ENCODE results near the gene SLC17A9. TPM values are rescaled to one million over a fixed set of nuclear protein-coding genes. Genes with fewer than 3 reads are reported as not detected.

Gene SLC17A9
- total RNA-seq, 1 experiment from 2014 or later: not detected

GRCh38 chr20:63004607-63005364 lies 52.3 kb downstream of the SLC17A9 start:
- Histone ChIP-seq H3K36me3 (ENCODE audit: low read depth, low read length) (no peaks in the 10 kb centered on the region), H3F3A (ENCODE audit: low read length, unreplicated experiment) (no peaks in the 10 kb centered on the region), H3K27me3 (ENCODE audit: low read length) (peaks cover 39% of the 10 kb centered on the region), H3K4me3 (ENCODE audit: low read length) (no peak overlapping the region), H3K79me2 (ENCODE audit: low read length) (no peaks in the 10 kb centered on the region), H2AFZ (ENCODE audit: low read length) (no peak overlapping the region), H3K4me1 (ENCODE audit: insufficient read depth, low read length) (peaks cover 15% of the 10 kb centered on the region), H3K27ac (ENCODE audit: low read length) (no peak overlapping the region), H3K4me2 (ENCODE audit: low read length) (no peak overlapping the region), H3K9me3 (ENCODE audit: low read length) (no peaks in the 10 kb centered on the region), H3K9ac (ENCODE audit: low read length) (no peak overlapping the region), H4K20me1 (ENCODE audit: low read length) (no peaks in the 10 kb centered on the region), H3K9me2 (replicated peaks; ENCODE audit: low read length) (no peaks in the 10 kb centered on the region)
- intact Hi-C loops (cut with micrococcal nuclease): no loop called here
- ChIA-PET CTCF (no interaction called here), POLR2A (ENCODE audit: unreplicated experiment) (interaction anchor here (0.6 kb wide), 1 partner anchor 50 kb away, joined by 3 read pairs; no protein-coding TSS in a partner anchor)
- BruUV-seq (replicated peaks): no TSS peak
- no peak for ATAC-seq
- TF ChIP-seq EZH2 (IDR thresholded peaks at IDR 0.05; ENCODE audit: low read length, unreplicated experiment) (no peak), EZH2phosphoT487 (IDR thresholded peaks at IDR 0.05; ENCODE audit: borderline replicate concordance, low read length) (no peak)
- TF ChIP-seq, protein P1, sequence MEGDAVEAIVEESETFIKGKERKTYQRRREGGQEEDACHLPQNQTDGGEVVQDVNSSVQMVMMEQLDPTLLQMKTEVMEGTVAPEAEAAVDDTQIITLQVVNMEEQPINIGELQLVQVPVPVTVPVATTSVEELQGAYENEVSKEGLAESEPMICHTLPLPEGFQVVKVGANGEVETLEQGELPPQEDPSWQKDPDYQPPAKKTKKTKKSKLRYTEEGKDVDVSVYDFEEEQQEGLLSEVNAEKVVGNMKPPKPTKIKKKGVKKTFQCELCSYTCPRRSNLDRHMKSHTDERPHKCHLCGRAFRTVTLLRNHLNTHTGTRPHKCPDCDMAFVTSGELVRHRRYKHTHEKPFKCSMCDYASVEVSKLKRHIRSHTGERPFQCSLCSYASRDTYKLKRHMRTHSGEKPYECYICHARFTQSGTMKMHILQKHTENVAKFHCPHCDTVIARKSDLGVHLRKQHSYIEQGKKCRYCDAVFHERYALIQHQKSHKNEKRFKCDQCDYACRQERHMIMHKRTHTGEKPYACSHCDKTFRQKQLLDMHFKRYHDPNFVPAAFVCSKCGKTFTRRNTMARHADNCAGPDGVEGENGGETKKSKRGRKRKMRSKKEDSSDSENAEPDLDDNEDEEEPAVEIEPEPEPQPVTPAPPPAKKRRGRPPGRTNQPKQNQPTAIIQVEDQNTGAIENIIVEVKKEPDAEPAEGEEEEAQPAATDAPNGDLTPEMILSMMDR (conservative IDR thresholded peaks at IDR 0.05; ENCODE audit: low read depth, low read length): no peak
- DNase-seq: no peak

DNA sequence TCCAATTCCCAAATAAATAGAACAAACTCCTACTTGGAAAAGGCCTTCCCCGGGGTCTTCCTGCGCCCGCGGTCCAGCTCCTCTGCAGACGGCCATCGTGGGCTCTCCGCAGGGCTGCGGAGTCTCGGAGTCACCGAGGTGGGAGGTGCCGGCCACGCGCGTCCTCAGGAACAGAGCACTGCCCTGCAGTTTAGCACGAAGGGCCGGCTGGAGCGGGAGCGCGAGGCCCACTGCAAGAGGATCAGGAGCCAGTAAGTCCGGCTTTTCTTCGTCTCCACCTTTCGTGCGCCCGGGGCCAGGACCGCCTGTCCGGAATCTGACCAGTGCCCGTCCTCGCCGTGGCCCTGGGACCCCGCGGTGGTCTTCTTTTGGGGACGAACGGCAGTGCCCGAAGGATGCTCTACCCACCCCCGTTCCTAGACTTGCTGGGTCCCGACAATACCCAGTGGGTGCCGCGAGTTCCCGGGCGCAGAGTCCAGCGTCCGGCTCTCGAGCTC lies 52.9 kb downstream of the SLC17A9 start:
- ChIA-PET CTCF (no interaction called here), POLR2A (ENCODE audit: unreplicated experiment) (no interaction called here)
- H3K4me1 ChIP-seq (ENCODE audit: insufficient read depth, low read length): peaks cover 15% of the 10 kb centered on the region
- no peaks in the 10 kb centered on the region for H4K20me1 ChIP-seq (ENCODE audit: low read length)
- DNase-seq (no peak), ATAC-seq (no peak)
- no peaks in the 10 kb centered on the region for H3K9me3 ChIP-seq (ENCODE audit: low read length)
- H3K27me3 ChIP-seq (ENCODE audit: low read length): peaks cover 45% of the 10 kb centered on the region
- H3K9ac ChIP-seq (ENCODE audit: low read length): no peak overlapping the region
- intact Hi-C loops (cut with micrococcal nuclease): no loop called here
- no peaks in the 10 kb centered on the region for H3K9me2 ChIP-seq (replicated peaks; ENCODE audit: low read length)
- H3F3A ChIP-seq (ENCODE audit: low read length, unreplicated experiment): no peaks in the 10 kb centered on the region
- H3K4me3 ChIP-seq (ENCODE audit: low read length): no peak overlapping the region
- H2AFZ ChIP-seq (ENCODE audit: low read length): no peak overlapping the region
- no peak for TF ChIP-seq EZH2 (IDR thresholded peaks at IDR 0.05; ENCODE audit: low read length, unreplicated experiment)
- no peak for TF ChIP-seq EZH2phosphoT487 (IDR thresholded peaks at IDR 0.05; ENCODE audit: borderline replicate concordance, low read length)
- TF ChIP-seq, protein P1 (conservative IDR thresholded peaks at IDR 0.05; ENCODE audit: low read depth, low read length): no peak
- H3K79me2 ChIP-seq (ENCODE audit: low read length): no peaks in the 10 kb centered on the region
- no peak overlapping the region for H3K4me2 ChIP-seq (ENCODE audit: low read length)
- H3K27ac ChIP-seq (ENCODE audit: low read length): no peak overlapping the region
- no TSS peak for BruUV-seq (replicated peaks)
- no peaks in the 10 kb centered on the region for H3K36me3 ChIP-seq (ENCODE audit: low read depth, low read length)

GRCh38 chr20:63005862-63006539 lies 53.5 kb downstream of the SLC17A9 start:
- no peak overlapping the region for H3K4me2 ChIP-seq (ENCODE audit: low read length)
- TF ChIP-seq EZH2phosphoT487 (IDR thresholded peaks at IDR 0.05; ENCODE audit: borderline replicate concordance, low read length): no peak
- TF ChIP-seq, protein P1 (conservative IDR thresholded peaks at IDR 0.05; ENCODE audit: low read depth, low read length): no peak
- no peak for TF ChIP-seq EZH2 (IDR thresholded peaks at IDR 0.05; ENCODE audit: low read length, unreplicated experiment)
- ChIA-PET POLR2A (ENCODE audit: unreplicated experiment) (no interaction called here), CTCF (no interaction called here)
- H4K20me1 ChIP-seq (ENCODE audit: low read length): no peaks in the 10 kb centered on the region
- H3K9me2 ChIP-seq (replicated peaks; ENCODE audit: low read length): no peaks in the 10 kb centered on the region
- intact Hi-C loops (cut with micrococcal nuclease): no loop called here
- DNase-seq (no peak), ATAC-seq (no peak)
- H3K9ac ChIP-seq (ENCODE audit: low read length): no peak overlapping the region
- no TSS peak for BruUV-seq (replicated peaks)
- peaks cover 48% of the 10 kb centered on the region for H3K27me3 ChIP-seq (ENCODE audit: low read length)
- H3K4me1 ChIP-seq (ENCODE audit: insufficient read depth, low read length): peaks cover 15% of the 10 kb centered on the region
- no peaks in the 10 kb centered on the region for H3F3A ChIP-seq (ENCODE audit: low read length, unreplicated experiment)
- no peaks in the 10 kb centered on the region for H3K9me3 ChIP-seq (ENCODE audit: low read length)
- no peaks in the 10 kb centered on the region for H3K36me3 ChIP-seq (ENCODE audit: low read depth, low read length)
- no peak overlapping the region for H3K27ac ChIP-seq (ENCODE audit: low read length)
- H2AFZ ChIP-seq (ENCODE audit: low read length): no peak overlapping the region
- H3K4me3 ChIP-seq (ENCODE audit: low read length): no peak overlapping the region
- H3K79me2 ChIP-seq (ENCODE audit: low read length): no peaks in the 10 kb centered on the region
